GM12801 (cell line): ENCODE measurements around the gene ORC3.

ENCODE experiments used
- TF ChIP-seq, protein P1 (sequence below): IDR thresholded peaks from one replicate; pipeline ENCODE4 v1.5.1; 2011; ENCODE audit warnings: control low read depth; ENCODE audit not compliant: insufficient read length; ENCODE audit errors: extremely low read depth

Gene ORC3

GRCh38 chr6:87670707-87671106 lies 80.8 kb downstream of the ORC3 start:
- TF ChIP-seq, protein P1, sequence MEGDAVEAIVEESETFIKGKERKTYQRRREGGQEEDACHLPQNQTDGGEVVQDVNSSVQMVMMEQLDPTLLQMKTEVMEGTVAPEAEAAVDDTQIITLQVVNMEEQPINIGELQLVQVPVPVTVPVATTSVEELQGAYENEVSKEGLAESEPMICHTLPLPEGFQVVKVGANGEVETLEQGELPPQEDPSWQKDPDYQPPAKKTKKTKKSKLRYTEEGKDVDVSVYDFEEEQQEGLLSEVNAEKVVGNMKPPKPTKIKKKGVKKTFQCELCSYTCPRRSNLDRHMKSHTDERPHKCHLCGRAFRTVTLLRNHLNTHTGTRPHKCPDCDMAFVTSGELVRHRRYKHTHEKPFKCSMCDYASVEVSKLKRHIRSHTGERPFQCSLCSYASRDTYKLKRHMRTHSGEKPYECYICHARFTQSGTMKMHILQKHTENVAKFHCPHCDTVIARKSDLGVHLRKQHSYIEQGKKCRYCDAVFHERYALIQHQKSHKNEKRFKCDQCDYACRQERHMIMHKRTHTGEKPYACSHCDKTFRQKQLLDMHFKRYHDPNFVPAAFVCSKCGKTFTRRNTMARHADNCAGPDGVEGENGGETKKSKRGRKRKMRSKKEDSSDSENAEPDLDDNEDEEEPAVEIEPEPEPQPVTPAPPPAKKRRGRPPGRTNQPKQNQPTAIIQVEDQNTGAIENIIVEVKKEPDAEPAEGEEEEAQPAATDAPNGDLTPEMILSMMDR, result no peak

DNA sequence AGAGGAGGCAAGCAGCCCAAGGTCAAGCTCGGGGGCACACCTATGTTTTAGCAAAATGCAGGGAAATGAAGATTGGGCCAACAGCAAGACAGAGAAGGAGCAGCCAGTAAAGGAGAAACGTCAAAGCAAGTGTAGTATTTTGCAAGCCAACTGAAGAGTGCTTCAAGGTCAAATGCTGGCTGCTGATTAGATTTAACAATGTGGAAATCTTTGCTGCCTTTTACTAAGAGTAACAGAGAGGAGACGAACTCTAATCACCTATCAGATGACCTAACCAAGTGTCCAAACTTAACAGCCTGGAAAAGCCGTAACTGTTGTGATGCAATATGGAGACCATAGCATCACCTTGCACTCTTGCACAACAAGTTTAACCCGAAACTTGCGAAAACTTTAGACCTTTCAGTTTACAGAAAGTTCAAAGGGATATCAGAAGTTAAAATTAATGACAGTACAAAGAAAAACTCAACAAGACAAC lies 81.7 kb downstream of the ORC3 start:
- TF ChIP-seq, protein P1, result no peak

DNA sequence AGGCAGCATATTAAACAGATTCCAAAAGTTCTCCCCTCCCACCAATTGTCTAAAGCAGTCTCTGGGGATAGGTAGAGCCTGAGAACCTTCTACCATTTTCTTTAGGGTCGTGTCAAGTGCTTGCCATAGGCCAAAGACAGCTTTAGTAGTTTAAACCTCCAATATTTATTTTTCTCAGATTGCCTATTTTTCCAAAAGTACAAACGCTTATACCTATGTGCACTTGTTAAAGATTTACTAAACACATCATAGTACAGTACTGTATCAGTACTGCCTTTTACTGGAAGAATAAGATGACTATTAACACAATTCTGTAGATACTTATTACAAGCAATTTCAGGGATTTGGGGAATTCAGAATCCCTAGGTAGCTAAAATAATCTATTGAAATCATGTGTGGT lies 82.7 kb downstream of the ORC3 start:
- TF ChIP-seq, protein P1, result no peak

- TF ChIP-seq, protein P1, result no peak
Measured at GRCh38 chr6:87673237-87673636, 83.3 kb downstream of the ORC3 start.

DNA sequence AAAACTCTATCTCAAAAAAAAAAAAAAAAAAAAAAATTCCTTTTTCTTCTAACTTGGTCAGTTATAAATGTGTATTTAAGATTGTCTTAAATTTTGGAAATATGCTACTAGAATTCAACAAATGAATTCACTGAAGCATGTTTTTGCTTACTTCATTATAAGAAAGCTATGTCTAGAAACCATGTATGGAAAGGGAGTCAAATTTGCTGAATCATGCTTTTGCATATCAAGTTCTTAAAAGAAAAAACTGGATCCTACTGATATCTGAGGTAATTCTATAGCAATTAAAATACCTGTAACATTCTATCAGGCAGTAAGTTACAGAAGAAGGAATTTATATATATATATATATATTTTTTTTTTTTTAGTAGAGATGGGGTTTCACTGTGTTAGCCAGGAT lies 84.4 kb downstream of the ORC3 start:
- TF ChIP-seq, protein P1, result no peak

DNA sequence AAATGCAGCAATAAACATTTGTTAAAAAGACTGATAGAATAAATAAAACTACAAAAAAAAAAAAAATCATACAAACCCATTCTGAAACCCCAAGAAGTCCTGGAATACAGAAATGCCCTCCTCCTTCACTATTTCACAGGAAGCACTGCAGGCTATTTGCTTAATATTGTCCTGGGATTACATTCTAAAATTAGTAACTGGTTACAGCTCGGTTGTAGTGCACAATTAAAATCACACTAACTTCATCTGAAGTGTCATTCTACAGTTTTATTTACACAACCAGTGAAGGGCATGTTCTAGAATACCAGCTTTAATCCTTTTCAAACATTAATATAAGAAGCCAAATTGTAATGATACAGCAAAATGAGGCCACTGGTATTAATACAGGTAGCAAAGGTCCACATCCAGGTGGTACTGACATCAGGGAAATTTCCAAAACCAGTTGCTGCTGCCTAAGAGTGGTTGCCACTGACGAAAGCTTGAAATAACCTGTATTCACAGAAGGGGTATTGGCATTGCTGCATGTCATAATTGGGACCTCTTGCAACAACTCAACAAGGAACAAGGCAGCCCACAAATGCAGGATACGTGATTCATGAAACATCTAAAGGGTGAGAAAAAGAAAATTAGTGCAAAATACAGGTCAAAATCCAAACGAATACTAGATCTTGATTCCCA lies 85.2 kb downstream of the ORC3 start:
- TF ChIP-seq, protein P1, result no peak

GRCh38 chr6:87682310-87682709 lies 92.4 kb downstream of the ORC3 start:
- TF ChIP-seq, protein P1, result no peak
